Globus pallidus (tissue), 1 donor: ENCODE data around the gene SPAG9.
"Not testable (repeated sequence)": the region's sequence is repeated elsewhere in the genome, so short reads cannot be mapped to it uniquely, and the experiment has no call there.

Experiments
- DNase-seq: peaks from one replicate; pipeline ENCODE4 v3.0.0-alpha.2; 2015; ENCODE audit warnings: low spot score

Gene SPAG9

GRCh38 chr17:51088287-51088686, 32.4 kb downstream of the SPAG9 start:
- DNase-seq = no peak

DNA sequence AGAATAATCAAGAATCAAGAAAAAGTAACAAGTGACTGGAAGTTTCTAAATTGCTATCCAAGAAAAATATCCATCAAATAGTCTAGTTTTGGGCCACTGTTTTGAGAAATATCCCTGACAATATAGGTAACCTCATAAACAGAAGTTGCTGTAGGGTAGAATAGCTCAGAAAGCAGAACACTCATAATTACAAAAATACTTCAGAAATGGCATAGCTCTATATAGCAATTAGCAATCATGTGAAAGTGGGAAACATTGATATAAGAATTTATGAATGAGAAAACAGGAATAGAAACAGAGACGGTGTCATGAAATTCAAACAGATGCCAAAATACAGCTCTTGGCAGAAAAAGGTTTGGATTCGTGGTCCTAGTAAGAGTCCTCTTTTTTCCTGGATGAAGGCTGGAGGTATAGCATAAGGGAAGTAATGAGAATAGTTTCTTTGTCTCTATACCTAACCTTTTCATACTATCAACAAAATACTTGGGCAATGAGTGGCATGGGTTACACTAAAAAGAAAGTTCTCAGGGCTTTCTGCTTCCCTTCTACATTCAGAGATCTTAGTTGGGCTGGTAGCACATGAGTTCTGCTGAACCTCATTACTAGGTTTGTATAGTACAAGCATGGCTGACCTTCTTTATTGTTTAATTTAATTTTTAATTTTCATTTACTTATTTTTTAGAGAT, 33.5 kb downstream of the SPAG9 start:
- no peak for DNase-seq

DNA sequence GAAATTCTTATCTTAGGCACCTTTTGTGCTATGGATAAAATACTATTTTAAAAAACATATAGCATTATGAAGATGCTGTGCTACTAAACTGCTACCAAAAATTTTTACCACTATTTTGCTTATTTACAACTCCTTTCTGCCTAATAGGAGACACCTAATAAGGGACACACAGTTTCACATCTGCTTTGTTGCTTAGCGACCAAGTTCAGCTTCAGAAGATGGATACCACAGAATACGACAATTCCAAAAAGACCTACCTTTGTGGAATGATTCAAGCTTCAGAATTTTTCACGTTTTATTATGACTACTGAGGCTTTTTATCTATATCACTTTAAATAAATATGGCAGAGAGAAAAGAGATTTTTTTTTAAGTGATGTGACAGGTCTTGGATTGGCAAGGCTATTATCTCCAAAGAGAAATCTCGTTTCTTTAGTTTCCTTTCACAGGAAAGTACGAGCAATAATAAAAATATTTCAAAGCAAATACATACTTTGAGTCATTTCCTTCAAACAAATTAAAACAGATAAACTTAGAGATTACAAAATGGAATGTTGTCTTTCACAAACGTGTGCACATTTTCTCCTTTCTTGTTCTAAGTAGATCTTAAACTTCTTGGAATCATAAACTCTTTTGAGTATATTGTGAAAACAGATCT, 35.4 kb downstream of the SPAG9 start:
- no peak for DNase-seq

GRCh38 chr17:51083981-51084380, 36.7 kb downstream of the SPAG9 start:
- DNase-seq = no peak

GRCh38 chr17:51083364-51083763, 37.3 kb downstream of the SPAG9 start:
- DNase-seq = not testable (repeated sequence)

GRCh38 chr17:51079049-51079448, 41.6 kb downstream of the SPAG9 start:
- no peak for DNase-seq

- DNase-seq = no peak
Observed at GRCh38 chr17:51078009-51078592, 42.6 kb downstream of the SPAG9 start.

DNA sequence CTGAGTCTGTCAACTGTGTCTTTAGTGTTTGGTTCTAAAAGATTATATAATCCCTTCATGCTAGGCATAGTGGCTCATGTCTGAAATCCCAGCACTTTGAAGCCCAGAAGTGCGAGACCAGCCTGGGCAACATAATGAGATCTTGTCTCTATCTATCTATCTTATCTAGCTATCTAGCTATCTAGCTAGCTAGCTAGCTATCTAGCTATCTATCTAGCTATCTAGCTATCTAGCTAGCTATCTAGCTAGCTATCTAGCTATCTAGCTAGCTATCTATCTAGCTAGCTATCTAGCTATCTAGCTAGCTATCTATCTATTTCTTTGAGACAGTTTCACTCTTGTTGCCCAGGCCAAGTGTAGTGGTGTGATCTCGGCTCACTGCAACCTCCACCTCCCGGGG, 43.8 kb downstream of the SPAG9 start:
- DNase-seq = no peak

DNA sequence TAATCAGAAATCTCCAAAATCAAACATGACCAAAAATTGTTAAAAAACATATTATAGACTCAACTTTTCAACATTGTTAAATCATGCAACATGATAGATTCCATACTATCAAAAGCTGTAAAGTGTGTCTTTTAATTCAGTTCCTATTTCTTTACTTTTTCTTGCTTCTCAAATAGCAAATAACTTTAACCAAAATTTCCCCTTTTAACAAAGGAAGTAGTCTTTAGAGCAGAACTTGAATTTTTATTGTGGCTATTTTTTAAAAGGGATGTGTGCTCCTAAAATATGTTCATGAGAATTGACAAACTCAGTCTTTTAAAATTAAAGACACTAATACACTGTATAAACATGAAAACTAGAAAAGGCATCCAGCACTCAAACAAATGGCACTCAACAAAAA, 49.1 kb downstream of the SPAG9 start:
- DNase-seq = no peak

- no peak for DNase-seq
Observed at GRCh38 chr17:51065466-51065865, 55.2 kb downstream of the SPAG9 start.

DNA sequence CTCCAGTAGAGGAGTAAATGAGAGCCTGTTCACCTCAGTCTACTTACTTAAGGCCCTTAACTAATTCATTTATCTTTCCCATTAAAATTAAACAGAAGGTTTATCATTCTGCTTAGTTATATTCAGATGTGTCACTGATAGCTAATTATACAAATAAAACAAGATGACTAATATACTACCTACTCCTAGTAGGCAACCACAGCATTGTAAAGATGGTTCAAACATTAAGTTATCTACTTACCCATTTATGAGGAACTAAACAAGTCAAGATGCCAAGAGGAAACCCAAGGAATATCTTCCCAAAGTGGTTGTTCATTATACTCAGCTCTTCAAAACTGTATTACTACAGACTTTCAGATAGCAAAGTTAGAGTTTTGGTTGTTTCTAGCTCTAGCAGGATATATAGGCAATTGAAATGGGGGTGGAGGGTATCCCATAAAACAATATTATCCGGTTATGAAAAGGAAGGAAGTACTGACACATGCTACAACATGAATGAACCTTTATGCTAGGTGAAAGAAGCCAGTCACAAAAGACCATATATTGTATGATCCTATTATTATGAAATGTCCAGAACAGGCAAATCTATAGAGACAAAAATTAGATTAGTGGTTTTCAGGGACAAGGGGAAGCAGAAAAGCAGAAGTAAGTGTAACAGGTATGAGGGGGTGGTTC, 56.5 kb downstream of the SPAG9 start:
- no peak for DNase-seq

DNA sequence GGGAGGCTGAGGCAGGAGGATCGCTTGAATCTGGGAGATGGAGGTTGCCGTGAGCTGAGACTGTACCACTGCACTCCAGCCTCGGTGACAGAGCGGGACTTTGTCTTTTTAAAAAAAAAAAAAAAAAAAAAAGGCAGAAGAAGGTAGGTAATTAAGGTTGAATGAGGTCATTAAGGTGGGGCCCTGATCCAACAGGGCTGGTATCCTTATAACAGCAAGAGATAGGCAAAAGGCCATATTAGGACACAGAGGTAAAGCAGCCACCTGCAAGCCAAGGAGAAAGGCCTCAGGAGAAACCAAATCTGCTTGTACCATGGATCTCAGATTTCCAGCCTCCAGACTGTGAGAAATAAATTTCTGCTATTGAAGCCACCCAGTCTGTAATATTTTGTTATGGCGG, 60.3 kb downstream of the SPAG9 start:
- DNase-seq = no peak

- no peak for DNase-seq
Observed at GRCh38 chr17:51059781-51060180, 60.9 kb downstream of the SPAG9 start.

GRCh38 chr17:51057534-51057933, 63.1 kb downstream of the SPAG9 start:
- DNase-seq = no peak

GRCh38 chr17:51056813-51057510, 63.7 kb downstream of the SPAG9 start:
- peak; percentile 83 for DNase-seq

GRCh38 chr17:51054748-51055147, 65.9 kb downstream of the SPAG9 start:
- DNase-seq = no peak

DNA sequence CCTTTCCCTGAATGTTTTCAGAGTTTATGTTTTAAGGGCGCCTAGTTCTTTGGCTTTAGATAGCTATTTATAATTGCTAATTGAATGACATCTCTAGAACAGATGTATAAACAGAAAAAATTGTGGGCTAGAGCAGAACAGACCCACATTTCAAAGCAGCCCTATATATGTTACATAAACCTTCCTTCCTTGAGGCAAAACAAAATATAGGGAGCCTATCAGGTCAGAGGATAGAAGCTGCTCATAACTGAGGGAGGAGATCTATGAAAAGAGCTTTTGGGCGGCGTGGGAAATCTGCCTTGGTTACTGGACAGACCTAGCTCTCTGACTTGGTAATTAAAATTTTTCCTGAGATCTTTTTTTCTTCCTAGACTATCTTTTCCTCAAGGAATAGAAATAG, 68.4 kb downstream of the SPAG9 start:
- DNase-seq = no peak

DNA sequence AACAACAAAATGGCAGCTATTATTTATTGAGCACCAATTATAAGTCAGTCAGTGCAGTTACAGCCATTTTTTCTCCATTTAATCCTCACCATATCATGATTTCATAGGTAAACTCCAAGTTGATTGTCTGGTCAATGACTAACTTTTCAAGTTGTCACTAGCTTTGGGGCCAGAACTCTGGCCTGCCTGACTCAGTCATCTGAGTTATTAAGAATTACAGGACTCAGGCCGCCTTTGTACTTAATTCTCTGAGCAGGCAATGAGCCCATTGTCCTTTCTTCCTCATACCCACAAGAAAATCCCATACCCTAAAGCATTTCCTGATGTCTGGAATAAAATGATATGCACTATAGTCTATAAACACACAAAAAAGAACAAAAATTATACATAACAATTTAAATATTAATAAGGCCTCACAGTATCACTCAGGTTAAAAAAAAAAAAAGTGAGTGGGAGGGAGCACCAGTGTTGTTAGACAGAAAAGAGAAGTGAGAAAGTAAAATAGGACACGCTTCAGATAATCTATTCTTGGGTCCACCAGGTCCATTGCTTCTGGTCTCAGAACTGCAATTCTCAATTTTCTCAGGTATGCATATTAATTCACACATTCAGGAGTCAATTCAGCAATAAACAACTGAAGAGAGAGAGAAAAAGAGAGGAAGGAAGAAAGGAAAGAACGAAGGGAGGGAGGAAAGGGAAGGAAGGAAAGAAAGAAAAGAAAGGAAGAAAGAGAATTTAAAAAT, 70.2 kb downstream of the SPAG9 start:
- no peak for DNase-seq

DNA sequence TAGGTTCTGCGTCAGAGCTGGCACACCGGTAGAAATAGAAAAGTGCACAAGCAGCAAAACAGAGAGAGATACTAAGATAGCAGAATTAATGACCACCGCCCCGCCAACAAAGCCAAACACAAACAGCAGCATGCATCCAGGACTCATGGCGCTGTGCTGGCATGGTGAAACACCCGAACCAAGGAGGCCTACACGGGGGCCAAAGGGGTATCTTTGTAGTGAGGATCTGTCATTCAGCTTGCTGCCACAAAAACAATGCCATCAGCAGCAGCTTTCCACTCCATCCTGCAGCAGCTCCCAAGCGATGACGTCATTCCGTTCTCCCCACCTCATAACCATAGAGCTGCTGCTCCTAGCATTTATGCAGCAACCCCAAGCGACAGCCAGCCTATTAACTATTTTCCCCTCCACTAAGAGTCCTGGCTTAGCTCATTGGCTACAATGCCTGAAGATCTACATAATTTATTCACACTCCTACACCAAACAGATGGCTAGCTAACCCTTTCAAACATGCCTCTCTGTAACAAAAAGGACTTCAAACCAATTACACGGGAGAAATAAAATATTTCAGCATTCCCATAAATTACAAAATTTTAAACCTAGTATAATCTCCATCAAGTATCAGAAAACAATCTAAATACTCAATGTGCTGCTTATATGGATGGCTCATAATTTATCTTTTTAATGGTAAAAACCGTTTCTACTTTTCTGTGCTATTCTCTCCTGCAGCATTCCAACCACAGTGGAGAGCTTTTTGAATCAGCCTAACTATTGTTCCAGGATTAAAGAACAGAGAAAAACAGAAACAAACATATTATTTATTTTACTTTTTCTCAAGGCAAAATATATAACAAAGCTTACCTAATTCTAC, 73.9 kb downstream of the SPAG9 start:
- DNase-seq = peak; percentile 98

- DNase-seq = no peak
Observed at GRCh38 chr17:51046046-51046445, 74.6 kb downstream of the SPAG9 start.

- peak; percentile 74 for DNase-seq
Observed at GRCh38 chr17:51045621-51046020, 75.0 kb downstream of the SPAG9 start.
